OCI-LY1 (cell line): ENCODE data around the gene LRP5.

Experiments
- H2AFZ ChIP-seq: fragments of 200-600 bp; sonication (generic), shearing (Covaris generic); 2 replicates; pipeline ENCODE4 v1.6.0; 2014; ENCODE audit warnings: antibody characterized with exemption, mild to moderate bottlenecking, low read length
- H3F3A ChIP-seq: fragments of 200-600 bp; sonication (generic), shearing (Covaris generic); 2 replicates; pipeline ENCODE4 v1.6.0; 2014; ENCODE audit warnings: mild to moderate bottlenecking, antibody characterized with exemption, low read length, moderate library complexity; ENCODE audit not compliant: insufficient read depth
- H3K27ac ChIP-seq: fragments of 200-600 bp; sonication (generic); 2 replicates; pipeline ENCODE4 v1.5.1; 2014; ENCODE audit warnings: low read length, mixed run types, mild to moderate bottlenecking, low read depth; ENCODE audit not compliant: poor library complexity, severe bottlenecking
- H3K27me3 ChIP-seq: fragments of 200-600 bp; sonication (generic); 2 replicates; pipeline ENCODE4 v1.6.0; 2014; ENCODE audit warnings: antibody characterized with exemption, mild to moderate bottlenecking, low read length, moderate library complexity; ENCODE audit not compliant: insufficient read depth
- H3K36me3 ChIP-seq: fragments of 200-600 bp; sonication (generic); 2 replicates; pipeline ENCODE4 v1.6.1; 2014; ENCODE audit warnings: mild to moderate bottlenecking, antibody characterized with exemption, low read length, moderate library complexity, mixed read lengths; ENCODE audit not compliant: insufficient read depth
- H3K4me1 ChIP-seq: fragments of 200-600 bp; sonication (generic); 2 replicates; pipeline ENCODE4 v1.5.1; 2014; ENCODE audit warnings: mild to moderate bottlenecking, low read length, moderate library complexity; ENCODE audit not compliant: insufficient read depth, severe bottlenecking
- H3K4me2 ChIP-seq: fragments of 200-600 bp; sonication (generic), shearing (Covaris generic); 2 replicates; pipeline ENCODE4 v1.6.1; 2014; ENCODE audit warnings: low read length
- H3K4me3 ChIP-seq: fragments of 200-600 bp; sonication (generic); 2 replicates; pipeline ENCODE4 v1.5.1; 2014; ENCODE audit warnings: low read length, low read depth, mild to moderate bottlenecking, mixed read lengths; ENCODE audit not compliant: poor library complexity, severe bottlenecking
- H3K79me2 ChIP-seq: fragments of 200-600 bp; shearing (Covaris generic); 2 replicates; pipeline ENCODE4 v1.6.1; 2016; ENCODE audit warnings: mixed run types, low read length, mixed read lengths; ENCODE audit not compliant: insufficient read depth
- H3K9ac ChIP-seq: fragments of 200-600 bp; sonication (generic), shearing (Covaris generic); 2 replicates; pipeline ENCODE4 v1.6.1; 2014; ENCODE audit warnings: mild to moderate bottlenecking, low read length, mixed read lengths
- H3K9me2 ChIP-seq: fragments of 200-600 bp; sonication (generic), shearing (Covaris generic); 2 replicates; pipeline ENCODE4 v1.6.1; 2014; ENCODE audit warnings: low read depth, mild to moderate bottlenecking, low read length, mixed read lengths
- H3K9me3 ChIP-seq: fragments of 200-600 bp; shearing (Covaris generic); 2 replicates; pipeline ENCODE4 v1.6.1; 2014; ENCODE audit warnings: low read length, mixed read lengths
- H4K20me1 ChIP-seq: fragments of 200-600 bp; sonication (generic), shearing (Covaris generic); 2 replicates; pipeline ENCODE4 v1.6.0; 2016; ENCODE audit warnings: mild to moderate bottlenecking, low read length; ENCODE audit not compliant: insufficient read depth
- EZH2 ChIP-seq: fragments of 200-600 bp; sonication (generic), shearing (Covaris generic); IDR thresholded peaks from 2 replicates; pipeline ENCODE4 v1.8.0; 2017; ENCODE audit warnings: borderline replicate concordance, mixed run types, mild to moderate bottlenecking, antibody characterized with exemption, low read length, moderate library complexity, mixed read lengths
- TF ChIP-seq, protein P1 (sequence below): fragments of 200-600 bp; sonication (generic), shearing (Covaris generic); IDR thresholded peaks from 2 replicates; pipeline ENCODE4 v1.5.1; 2017; ENCODE audit warnings: mild to moderate bottlenecking, antibody characterized with exemption, low read length, moderate library complexity, mixed read lengths

LRP5 gene

DNA sequence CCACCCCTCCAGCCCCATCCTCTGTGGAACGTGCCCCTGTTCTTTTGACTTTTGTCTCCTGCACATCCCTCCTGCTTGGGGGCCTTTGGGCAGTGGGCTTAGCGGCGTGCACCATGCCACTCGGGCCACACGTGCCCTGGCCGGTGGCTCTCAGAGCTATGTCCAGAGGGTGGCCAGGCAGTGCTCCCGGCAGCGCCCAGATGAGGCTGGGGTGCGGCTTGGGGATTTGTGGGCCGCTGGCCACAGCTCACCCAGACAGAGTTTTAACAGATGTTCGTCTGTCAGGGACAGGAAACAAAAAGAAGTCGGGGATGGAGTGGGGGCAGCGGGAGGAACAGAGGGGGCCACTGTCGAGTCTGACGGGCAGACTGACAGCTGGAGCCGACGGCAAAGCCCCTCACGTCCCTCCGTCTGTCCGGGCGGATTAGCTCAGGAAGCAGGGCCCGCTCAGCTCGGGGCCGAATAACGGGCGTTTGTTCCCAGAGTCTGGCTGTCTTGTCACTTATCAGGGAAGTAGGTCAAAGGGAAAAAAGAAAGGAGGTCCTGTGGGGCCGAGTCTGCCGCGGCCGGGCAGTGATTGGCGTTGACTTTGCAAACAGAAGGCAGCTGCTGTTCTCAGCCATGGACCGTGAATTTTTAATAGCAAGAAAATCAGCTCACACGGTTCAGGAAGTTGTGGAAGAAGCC, 61.6 kb downstream of the LRP5 start:
- no peaks in the 10 kb centered on the region for H3K9me3 ChIP-seq
- H3K27ac ChIP-seq: no peak overlapping the region
- peaks cover 21% of the 10 kb centered on the region; the same call in 1 of the 2 replicates for H3K27me3 ChIP-seq
- H3K4me1 ChIP-seq: peaks cover 16% of the 10 kb centered on the region
- no peaks in the 10 kb centered on the region for H3K36me3 ChIP-seq
- H3K79me2 ChIP-seq: no peaks in the 10 kb centered on the region
- no peak overlapping the region for H2AFZ ChIP-seq
- no peaks in the 10 kb centered on the region for H3F3A ChIP-seq
- no peak for TF ChIP-seq EZH2
- TF ChIP-seq, protein P1, sequence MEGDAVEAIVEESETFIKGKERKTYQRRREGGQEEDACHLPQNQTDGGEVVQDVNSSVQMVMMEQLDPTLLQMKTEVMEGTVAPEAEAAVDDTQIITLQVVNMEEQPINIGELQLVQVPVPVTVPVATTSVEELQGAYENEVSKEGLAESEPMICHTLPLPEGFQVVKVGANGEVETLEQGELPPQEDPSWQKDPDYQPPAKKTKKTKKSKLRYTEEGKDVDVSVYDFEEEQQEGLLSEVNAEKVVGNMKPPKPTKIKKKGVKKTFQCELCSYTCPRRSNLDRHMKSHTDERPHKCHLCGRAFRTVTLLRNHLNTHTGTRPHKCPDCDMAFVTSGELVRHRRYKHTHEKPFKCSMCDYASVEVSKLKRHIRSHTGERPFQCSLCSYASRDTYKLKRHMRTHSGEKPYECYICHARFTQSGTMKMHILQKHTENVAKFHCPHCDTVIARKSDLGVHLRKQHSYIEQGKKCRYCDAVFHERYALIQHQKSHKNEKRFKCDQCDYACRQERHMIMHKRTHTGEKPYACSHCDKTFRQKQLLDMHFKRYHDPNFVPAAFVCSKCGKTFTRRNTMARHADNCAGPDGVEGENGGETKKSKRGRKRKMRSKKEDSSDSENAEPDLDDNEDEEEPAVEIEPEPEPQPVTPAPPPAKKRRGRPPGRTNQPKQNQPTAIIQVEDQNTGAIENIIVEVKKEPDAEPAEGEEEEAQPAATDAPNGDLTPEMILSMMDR: no peak
- no peak overlapping the region for H3K4me2 ChIP-seq
- H4K20me1 ChIP-seq: no peaks in the 10 kb centered on the region
- H3K9ac ChIP-seq: no peak overlapping the region
- H3K4me3 ChIP-seq: no peak overlapping the region
- no peaks in the 10 kb centered on the region for H3K9me2 ChIP-seq

DNA sequence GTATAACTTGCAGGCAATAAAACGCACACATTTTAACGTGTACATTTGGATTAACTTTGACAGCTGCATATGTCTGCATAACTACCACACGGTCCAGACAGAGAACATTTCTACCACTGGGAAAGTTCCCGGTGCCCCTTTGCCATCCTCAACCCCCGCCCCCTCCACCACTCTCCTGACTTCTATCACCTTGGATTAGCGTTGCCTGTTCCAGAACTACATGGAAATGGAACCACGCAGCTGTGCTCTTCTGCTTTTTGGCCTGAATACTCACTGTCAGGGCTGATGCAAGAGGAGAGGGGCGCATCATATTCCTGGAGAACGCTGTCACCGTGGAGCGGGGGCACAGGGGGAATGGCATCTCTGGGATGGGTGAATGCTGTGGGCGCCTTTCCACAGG, 62.1 kb downstream of the LRP5 start:
- no peaks in the 10 kb centered on the region for H3K9me3 ChIP-seq
- no peaks in the 10 kb centered on the region for H4K20me1 ChIP-seq
- H3K9me2 ChIP-seq: no peaks in the 10 kb centered on the region
- peaks cover 21% of the 10 kb centered on the region; the same call in 1 of the 2 replicates for H3K27me3 ChIP-seq
- H3F3A ChIP-seq: no peaks in the 10 kb centered on the region
- no peaks in the 10 kb centered on the region for H3K36me3 ChIP-seq
- H3K4me3 ChIP-seq: no peak overlapping the region
- H3K4me1 ChIP-seq: peaks cover 16% of the 10 kb centered on the region
- H3K27ac ChIP-seq: no peak overlapping the region
- H3K4me2 ChIP-seq: no peak overlapping the region
- H3K9ac ChIP-seq: no peak overlapping the region
- H3K79me2 ChIP-seq: no peaks in the 10 kb centered on the region
- H2AFZ ChIP-seq: no peak overlapping the region
- no peak for TF ChIP-seq EZH2
- TF ChIP-seq, protein P1: no peak

DNA sequence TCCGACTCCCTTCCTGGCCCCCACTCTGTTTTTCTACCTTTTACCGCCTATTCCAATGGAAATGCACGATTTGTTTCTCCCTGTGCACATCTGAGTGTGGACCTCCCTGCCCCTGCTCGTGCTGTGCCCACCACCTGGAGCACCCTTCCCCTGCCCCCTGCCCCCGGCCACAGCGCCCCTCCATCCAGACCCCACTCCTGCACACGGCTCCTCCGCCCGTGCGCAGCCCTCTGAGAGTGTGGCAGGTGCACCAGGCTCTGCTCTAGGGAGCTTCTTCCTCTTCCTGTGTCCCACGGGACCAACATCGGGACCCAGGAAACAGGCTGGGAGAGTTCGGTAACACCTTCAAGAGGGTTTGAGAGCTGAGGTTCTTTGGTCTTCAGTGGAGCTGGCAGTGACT, 62.9 kb downstream of the LRP5 start:
- H3K9me2 ChIP-seq: no peaks in the 10 kb centered on the region
- TF ChIP-seq, protein P1: no peak
- TF ChIP-seq EZH2: no peak
- H3K4me2 ChIP-seq: no peak overlapping the region
- no peaks in the 10 kb centered on the region for H3K79me2 ChIP-seq
- H3K27ac ChIP-seq: no peak overlapping the region
- H3K4me3 ChIP-seq: no peak overlapping the region
- no peaks in the 10 kb centered on the region for H3K36me3 ChIP-seq
- H3K27me3 ChIP-seq: peaks cover 21% of the 10 kb centered on the region; the same call in 1 of the 2 replicates
- peaks cover 15% of the 10 kb centered on the region for H3K4me1 ChIP-seq
- no peak overlapping the region for H2AFZ ChIP-seq
- H3K9ac ChIP-seq: no peak overlapping the region
- H3F3A ChIP-seq: no peaks in the 10 kb centered on the region
- no peaks in the 10 kb centered on the region for H3K9me3 ChIP-seq
- H4K20me1 ChIP-seq: no peaks in the 10 kb centered on the region
